Common myeloid progenitor, CD34-positive (primary cell): ENCODE results near the gene SYNJ2.

ENCODE experiments used
- CTCF ChIA-PET: fragments of 350-600 bp; sonication (Branson Sonifier 250); formaldehyde crosslinking; loops from one replicate; lab custom pipeline; 2021; ENCODE audit warnings: antibody characterized with exemption; lab: Charles Lee
- POLR2A ChIA-PET: fragments of 350-600 bp; sonication (Branson Sonifier 250); formaldehyde crosslinking; loops from one replicate; lab custom pipeline; 2021; ENCODE audit warnings: antibody characterized with exemption; lab: Charles Lee
- DNase-seq, 3 donors: peaks; one replicate each; pipeline versions ENCODE4 v3.0.0 to v3.0.0-alpha.2; 2013
- H3K27ac ChIP-seq, 2 experiments: 1 replicate in 1 of 2; 2 replicates in 1 of 2; pipeline ENCODE4 v1.7.0; 2013; ENCODE audit warnings: inconsistent platforms in 2 of 2, low read length in 2 of 2, mild to moderate bottlenecking in 2 of 2, low read depth in 1 of 2, moderate library complexity in 1 of 2; ENCODE audit not compliant: severe bottlenecking in 2 of 2, insufficient read depth in 1 of 2, poor library complexity in 1 of 2
- H3K27me3 ChIP-seq, 5 experiments: replicated peaks in 2 of 5; 1 replicate in 3 of 5; 2 replicates in 2 of 5; pipeline versions ENCODE4 v1.6.1 to v1.7.0; 2013; ENCODE audit warnings: low read length in 4 of 5, mild to moderate bottlenecking in 2 of 5, moderate library complexity in 2 of 5, inconsistent platforms in 1 of 5; ENCODE audit not compliant: insufficient read depth in 5 of 5, control insufficient read depth in 4 of 5
- H3K36me3 ChIP-seq, 4 experiments: 1 replicate in 2 of 4; 2 replicates in 2 of 4; pipeline versions ENCODE4 v1.6.1 to v1.7.0; 2013; ENCODE audit warnings: low read length in 3 of 4, control low read depth in 1 of 4, mild to moderate bottlenecking in 1 of 4; ENCODE audit not compliant: control insufficient read depth in 4 of 4, insufficient read depth in 4 of 4
- H3K4me1 ChIP-seq, 4 experiments: 1 replicate in 3 of 4; 2 replicates in 1 of 4; pipeline versions ENCODE4 v1.6.1 to v1.7.1; 2013; ENCODE audit warnings: low read length in 3 of 4, mild to moderate bottlenecking in 3 of 4, control low read depth in 1 of 4, inconsistent platforms in 1 of 4, moderate library complexity in 1 of 4; ENCODE audit not compliant: control insufficient read depth in 4 of 4, insufficient read depth in 4 of 4; ENCODE audit errors: control extremely low read depth in 1 of 4
- H3K4me3 ChIP-seq, 7 experiments: 1 replicate in 4 of 7; 2 replicates in 3 of 7; pipeline versions ENCODE4 v1.5.1 to v1.7.0; 2013; ENCODE audit warnings: mild to moderate bottlenecking in 7 of 7, low read length in 6 of 7, moderate library complexity in 6 of 7, inconsistent platforms in 2 of 7, low read depth in 2 of 7, control low read depth in 1 of 7; ENCODE audit not compliant: insufficient read depth in 4 of 7, control insufficient read depth in 1 of 7; ENCODE audit errors: extremely low read depth in 1 of 7
- H3K9me3 ChIP-seq, 5 experiments: 1 replicate in 4 of 5; 2 replicates in 1 of 5; pipeline versions ENCODE4 v1.6.1 to v1.7.1; 2013; ENCODE audit warnings: low read length in 4 of 5, mild to moderate bottlenecking in 2 of 5, inconsistent platforms in 1 of 5, low read depth in 1 of 5, moderate library complexity in 1 of 5; ENCODE audit not compliant: control insufficient read depth in 4 of 5, insufficient read depth in 2 of 5; ENCODE audit errors: control extremely low read depth in 1 of 5
- whole genome bisulfite sequencing: methylation state at CpG from one replicate; pipeline ENCODE4 v1.1.5; 2013; ENCODE audit not compliant: insufficient coverage; 5-methylcytosine and 5-hydroxymethylcytosine counted together

Gene SYNJ2

DNA sequence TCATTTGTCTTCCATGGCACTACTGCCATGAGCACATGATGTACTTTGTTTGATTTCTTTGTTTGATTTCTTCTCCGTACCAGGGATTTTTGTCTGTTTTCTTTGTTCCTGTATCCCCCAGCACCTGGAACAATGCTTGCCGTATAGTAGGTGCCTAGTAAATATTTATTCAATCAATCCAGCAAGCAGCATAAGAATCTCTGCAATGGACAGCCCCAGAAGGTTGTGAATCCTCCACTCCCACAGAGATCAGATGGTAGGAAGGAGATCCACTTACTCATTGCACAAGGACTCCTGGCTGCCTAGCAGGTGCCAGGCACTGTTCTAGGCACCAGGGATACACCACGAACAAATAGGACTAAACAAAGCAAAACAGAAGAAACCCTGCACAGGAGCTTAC, 6.7 kb upstream of the SYNJ2 start:
- CTCF ChIA-PET: interaction anchor here (0.8 kb wide), 1 partner anchor 11 kb away, joined by 3 read pairs; no protein-coding TSS in a partner anchor
- DNase-seq: no peak
- H3K36me3 ChIP-seq: no peaks in the 10 kb centered on the region
- H3K9me3 ChIP-seq: no peaks in the 10 kb centered on the region
- 100% methylated on average over 1 of the region's 3 CpGs for WGBS
- H3K27me3 ChIP-seq: no peaks in the 10 kb centered on the region
- POLR2A ChIA-PET: no interaction called here
- no peak overlapping the region for H3K4me3 ChIP-seq
- peaks cover 0 to 37% (median 25%) of the 10 kb centered on the region in 4 experiments for H3K4me1 ChIP-seq
- no peak overlapping the region for H3K27ac ChIP-seq

DNA sequence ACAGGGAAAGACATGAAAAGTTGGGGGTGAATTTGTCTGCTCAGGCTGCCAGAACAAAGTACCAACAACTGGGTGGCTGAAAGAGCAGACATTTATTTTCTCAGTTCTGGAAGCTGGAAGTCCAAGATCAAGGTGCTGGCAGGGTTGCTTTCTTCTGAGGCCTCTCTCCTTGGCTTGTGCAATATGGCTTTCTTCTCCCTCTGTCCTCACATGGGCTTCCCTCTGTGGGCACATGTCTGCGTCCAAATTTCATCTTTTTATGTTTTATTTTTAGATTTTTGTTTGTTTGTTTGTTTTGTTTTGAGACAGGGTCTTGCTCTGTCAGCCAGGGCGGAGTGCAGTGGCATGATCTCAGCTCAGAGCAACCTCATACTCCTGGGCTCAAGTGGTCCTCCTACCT, 6.2 kb upstream of the SYNJ2 start:
- Histone ChIP-seq H3K27me3 (no peaks in the 10 kb centered on the region), H3K27ac (no peak overlapping the region), H3K4me3 (no peak overlapping the region), H3K36me3 (no peaks in the 10 kb centered on the region), H3K4me1 (peaks cover 3 to 42% (median 30%) of the 10 kb centered on the region in 4 experiments), H3K9me3 (no peaks in the 10 kb centered on the region)
- DNase-seq: no peak
- POLR2A ChIA-PET: no interaction called here
- CTCF ChIA-PET: interaction anchor here (0.8 to 0.9 kb wide), 2 partner anchors 11 kb away, joined by 3 read pairs; no protein-coding TSS in a partner anchor
- WGBS: 100% methylated on average over 1 of the region's 2 CpGs

DNA sequence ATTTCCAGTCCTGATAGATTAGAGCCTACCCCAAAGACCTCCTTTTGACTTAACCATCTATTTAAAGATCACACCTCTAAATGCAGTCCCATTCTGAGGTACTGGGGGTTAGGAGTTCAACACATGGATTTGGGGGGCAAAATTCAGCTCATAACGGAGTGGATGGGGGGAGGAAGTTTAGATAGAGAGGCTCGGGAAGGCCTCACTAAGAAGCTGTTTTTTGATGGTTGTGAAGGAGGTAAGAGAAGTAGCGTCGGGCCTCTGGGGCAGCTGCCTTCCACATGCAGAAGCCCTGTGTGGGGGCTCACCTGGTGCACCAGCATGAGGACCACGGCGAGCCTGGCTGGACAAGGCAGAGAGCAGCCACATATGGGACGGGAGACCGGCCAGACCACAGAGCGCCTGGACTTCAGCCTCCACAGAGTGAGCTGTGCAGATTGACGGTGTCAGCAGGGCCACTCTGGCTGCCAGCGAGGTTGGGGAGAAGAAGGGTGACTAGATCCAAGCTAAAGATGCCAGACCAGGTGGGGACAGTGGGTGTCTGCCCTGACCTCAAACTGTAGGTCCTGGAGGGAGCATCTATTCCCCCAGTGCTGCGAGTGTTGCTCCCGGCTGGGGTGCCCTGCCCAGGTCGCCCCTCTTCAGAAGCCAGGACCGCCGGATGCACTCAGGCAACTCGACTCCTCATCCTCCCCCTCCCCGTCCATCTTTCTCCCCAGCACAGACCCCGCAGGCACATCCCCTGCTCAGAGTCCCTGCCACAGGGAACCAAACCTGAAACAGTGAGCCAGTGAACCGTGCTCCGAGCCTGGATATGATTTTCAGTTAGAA, 5.1 kb upstream of the SYNJ2 start:
- ChIA-PET POLR2A (no interaction called here), CTCF (interaction anchor here (0.9 kb wide), 1 partner anchor 45 kb away, joined by 3 read pairs; no protein-coding TSS in a partner anchor)

DNA sequence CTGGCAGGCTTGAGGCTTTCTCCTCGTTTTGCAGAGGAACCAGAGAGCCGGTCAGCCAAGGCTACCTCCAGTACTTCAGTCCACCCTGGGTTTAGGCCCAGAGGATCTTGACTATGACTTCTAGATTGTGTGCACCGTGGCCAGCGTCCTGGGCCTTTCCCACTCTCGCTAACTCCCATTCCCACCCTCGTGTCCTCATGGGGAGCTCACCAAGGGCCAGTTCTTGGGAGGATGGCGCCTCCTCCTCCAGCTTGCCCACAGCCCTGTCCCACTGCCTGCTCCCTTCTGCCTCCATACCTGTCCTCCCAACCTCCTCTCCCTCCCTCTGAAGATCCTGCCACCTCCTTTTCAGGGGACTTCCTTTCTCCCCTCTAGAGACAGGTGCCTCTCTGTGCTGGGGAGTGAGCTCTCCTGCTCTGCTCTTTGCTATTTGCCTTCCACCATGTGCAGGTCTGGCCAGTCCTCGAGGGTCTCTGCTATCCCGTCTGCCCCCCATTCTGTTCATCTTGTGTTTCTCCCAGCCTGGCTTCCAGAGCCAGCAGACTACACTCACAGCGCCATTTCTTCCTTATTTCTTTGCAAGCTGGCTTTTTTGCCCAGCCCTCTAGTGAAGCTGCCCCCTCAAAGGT, 4.4 kb upstream of the SYNJ2 start:
- Histone ChIP-seq H3K9me3 (no peaks in the 10 kb centered on the region), H3K4me1 (peaks cover 4 to 53% (median 45%) of the 10 kb centered on the region in 4 experiments), H3K27ac (no peak overlapping the region), H3K27me3 (peaks cover 0 to under 1% (median 0%) of the 10 kb centered on the region in 5 experiments), H3K4me3 (no peak overlapping the region), H3K36me3 (no peaks in the 10 kb centered on the region)
- ChIA-PET CTCF (interaction anchor here (1.5 kb wide), 1 partner anchor 9 kb away, joined by 3 read pairs; no protein-coding TSS in a partner anchor), POLR2A (no interaction called here)
- no peak for DNase-seq
- 94% methylated on average over 10 of the region's 10 CpGs for WGBS

More for the DNA sequence above, 5.1 kb upstream of the SYNJ2 start:
- Histone ChIP-seq H3K4me3 (no peak overlapping the region), H3K27me3 (no peaks in the 10 kb centered on the region), H3K27ac (no peak overlapping the region), H3K9me3 (no peaks in the 10 kb centered on the region), H3K36me3 (no peaks in the 10 kb centered on the region), H3K4me1 (peaks cover 4 to 47% (median 41%) of the 10 kb centered on the region in 4 experiments)
- WGBS: 95% methylated on average over 20 of the region's 21 CpGs
- no peak for DNase-seq

DNA sequence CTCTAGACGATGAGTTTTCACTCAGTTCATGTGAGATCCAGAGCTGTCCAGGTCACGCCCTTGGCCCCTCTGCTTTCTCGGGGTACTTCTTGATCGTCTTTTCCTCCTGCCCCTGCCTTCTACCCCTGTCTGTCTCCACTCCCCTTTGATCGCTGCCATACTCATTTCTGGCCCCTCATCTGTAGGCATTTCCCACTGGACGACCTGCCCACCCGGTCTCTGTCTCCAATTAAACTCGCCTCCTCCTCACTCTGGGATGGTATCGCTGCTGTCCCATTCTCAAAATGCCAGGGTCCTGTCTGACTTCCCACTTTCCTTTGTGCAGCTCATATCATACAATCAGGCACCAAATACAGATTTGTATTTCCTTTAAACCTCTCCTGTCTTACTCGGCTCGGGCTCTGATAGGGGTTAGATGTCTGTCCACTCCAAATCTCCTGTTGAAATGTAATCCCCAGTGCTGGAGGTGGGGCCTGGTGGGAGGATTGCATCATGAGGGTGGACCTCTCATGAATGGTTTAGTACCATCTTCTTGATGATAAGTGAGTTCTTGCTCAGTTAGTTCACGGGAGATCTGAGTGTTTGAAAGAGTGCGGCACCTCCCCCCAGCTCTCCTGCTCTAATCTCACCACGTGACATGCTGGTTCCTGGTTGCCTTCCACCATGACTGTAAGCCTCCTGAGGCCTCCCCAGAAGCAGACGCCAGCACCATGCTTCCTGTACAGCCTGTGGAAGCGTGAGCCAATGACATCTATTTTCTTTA, 3.5 kb upstream of the SYNJ2 start:
- Histone ChIP-seq H3K4me1 (peaks cover 11 to 61% (median 54%) of the 10 kb centered on the region in 4 experiments), H3K4me3 (no peak overlapping the region), H3K27ac (no peak overlapping the region), H3K36me3 (no peaks in the 10 kb centered on the region), H3K9me3 (no peaks in the 10 kb centered on the region), H3K27me3 (peaks cover 0 to 3% (median 0%) of the 10 kb centered on the region in 5 experiments)
- DNase-seq: no peak
- 91% methylated on average over 12 of the region's 16 CpGs for WGBS
- ChIA-PET POLR2A (no interaction called here), CTCF (interaction anchor here (1.3 to 1.9 kb wide), 3 partner anchors 10 to 48 kb away, joined by 3 to 8 read pairs (median 3); no protein-coding TSS in a partner anchor)

DNA sequence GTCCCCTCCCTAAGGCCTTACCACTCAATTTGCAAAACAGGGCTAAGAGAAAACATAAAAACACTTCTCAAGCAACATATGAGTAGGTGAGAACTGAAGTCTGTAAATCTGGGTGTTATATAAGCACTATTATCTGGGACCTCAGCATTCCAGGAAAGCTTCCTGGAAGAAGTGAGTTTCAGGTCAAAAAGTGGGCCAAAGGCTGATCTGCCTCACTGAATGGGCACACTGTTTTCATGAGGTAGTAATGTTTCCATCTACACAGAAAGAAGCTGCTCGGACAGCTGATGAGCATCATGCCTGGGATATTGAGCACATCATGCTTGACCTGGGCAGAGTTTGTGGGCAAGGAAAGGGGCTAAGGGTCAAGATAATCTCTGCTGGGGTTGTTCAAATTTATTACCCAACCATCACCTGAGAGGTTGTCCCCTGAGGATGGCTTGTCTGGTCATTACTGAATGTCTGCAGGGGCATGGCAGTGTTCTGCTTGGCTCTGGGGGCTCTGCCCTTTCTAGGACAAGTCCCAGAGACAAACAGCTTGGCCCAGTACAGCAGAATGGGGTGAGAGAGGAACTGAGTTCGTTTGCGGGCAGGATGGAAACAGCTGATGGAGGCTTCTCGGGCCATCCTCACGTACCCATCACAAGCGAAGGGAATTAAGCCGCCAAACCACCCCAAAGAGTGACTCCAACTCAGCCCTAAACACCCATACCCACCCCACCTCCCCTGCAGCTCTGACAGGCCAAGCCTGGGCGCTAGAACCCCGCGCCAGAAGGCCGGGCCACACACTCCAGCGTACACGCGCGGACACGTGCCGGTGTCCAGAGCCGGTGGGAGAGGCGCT, 1.2 kb upstream of the SYNJ2 start:
- Histone ChIP-seq H3K36me3 (no peaks in the 10 kb centered on the region), H3K4me1 (peaks cover 12 to 76% (median 68%) of the 10 kb centered on the region in 4 experiments), H3K27me3 (peaks cover 0 to 3% (median 0%) of the 10 kb centered on the region in 5 experiments), H3K27ac (no peak overlapping the region), H3K9me3 (no peaks in the 10 kb centered on the region), H3K4me3 (peak overlapping the region in 6 of 7 experiments; percentile 60 to 86 (median 75))
- ChIA-PET CTCF (interaction anchor here (0.9 to 1.5 kb wide), 5 partner anchors 9 to 23 kb away, joined by 3 to 7 read pairs (median 4); no protein-coding TSS in a partner anchor), POLR2A (interaction anchor here (2.3 kb wide), 1 partner anchor 46 kb away, joined by 10 read pairs; no protein-coding TSS in a partner anchor)
- peak in 2 of 3 donors; percentile 74 to 83 for DNase-seq
- 6% methylated on average over 17 of the region's 19 CpGs for WGBS
